GM13976 (cell line): Measurements from ENCODE around the gene CTNS.
A peak's percentile ranks its signal among the peaks of the same experiment; 100 is the strongest.

ENCODE experiments used
- DNase-seq: peaks from one replicate; pipeline ENCODE4 v3.0.0; 2012; ENCODE audit warnings: low spot score
- in situ Hi-C: fragments of 300-500 bp; cut with MboI; formaldehyde crosslinking; loops from one replicate; pipeline ENCODE4 v1.12.0; 2022; ENCODE audit warnings: low sequenced_read_pairs, mixed read lengths, inconsistent platforms; ENCODE audit not compliant: unreplicated experiment
- TF ChIP-seq, protein P1 (sequence below): IDR thresholded peaks from 2 replicates; pipeline ENCODE4 v1.5.1; 2012; ENCODE audit warnings: borderline replicate concordance, mild to moderate bottlenecking; ENCODE audit not compliant: insufficient read depth; ENCODE audit errors: extremely low read depth, missing control alignments, control extremely low read depth

Gene CTNS

DNA sequence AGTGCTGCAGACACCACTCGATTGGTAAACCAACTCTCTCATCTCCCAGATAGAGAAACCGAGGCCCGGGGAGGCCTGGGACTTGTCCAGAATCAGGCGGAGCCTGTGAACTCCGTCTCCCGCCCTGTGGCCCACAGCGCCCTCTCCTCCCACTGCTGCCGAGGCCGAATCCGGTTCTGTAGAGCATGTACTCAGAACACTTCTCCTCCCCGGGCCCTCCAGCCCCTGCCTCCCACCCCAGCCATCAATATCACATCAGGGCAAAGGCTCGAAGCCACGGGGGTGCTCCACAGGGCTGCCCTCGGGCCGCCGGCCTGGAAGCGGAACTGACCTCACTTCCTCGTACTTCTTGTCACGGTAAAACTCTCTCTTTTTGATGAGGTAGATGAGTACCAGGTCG is 45.0 kb downstream of the CTNS start:
- TF ChIP-seq, protein P1, sequence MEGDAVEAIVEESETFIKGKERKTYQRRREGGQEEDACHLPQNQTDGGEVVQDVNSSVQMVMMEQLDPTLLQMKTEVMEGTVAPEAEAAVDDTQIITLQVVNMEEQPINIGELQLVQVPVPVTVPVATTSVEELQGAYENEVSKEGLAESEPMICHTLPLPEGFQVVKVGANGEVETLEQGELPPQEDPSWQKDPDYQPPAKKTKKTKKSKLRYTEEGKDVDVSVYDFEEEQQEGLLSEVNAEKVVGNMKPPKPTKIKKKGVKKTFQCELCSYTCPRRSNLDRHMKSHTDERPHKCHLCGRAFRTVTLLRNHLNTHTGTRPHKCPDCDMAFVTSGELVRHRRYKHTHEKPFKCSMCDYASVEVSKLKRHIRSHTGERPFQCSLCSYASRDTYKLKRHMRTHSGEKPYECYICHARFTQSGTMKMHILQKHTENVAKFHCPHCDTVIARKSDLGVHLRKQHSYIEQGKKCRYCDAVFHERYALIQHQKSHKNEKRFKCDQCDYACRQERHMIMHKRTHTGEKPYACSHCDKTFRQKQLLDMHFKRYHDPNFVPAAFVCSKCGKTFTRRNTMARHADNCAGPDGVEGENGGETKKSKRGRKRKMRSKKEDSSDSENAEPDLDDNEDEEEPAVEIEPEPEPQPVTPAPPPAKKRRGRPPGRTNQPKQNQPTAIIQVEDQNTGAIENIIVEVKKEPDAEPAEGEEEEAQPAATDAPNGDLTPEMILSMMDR: no peak
- DNase-seq: no peak
- in situ Hi-C loops: no loop called here

- DNase-seq: no peak
- in situ Hi-C loops: no loop called here
- TF ChIP-seq, protein P1: no peak
Observed at GRCh38 chr17:3682033-3682432, 45.5 kb downstream of the CTNS start.

GRCh38 chr17:3683054-3683511 is 46.5 kb downstream of the CTNS start:
- DNase-seq: peak; percentile 88
- in situ Hi-C loops: no loop called here
- TF ChIP-seq, protein P1: peak; percentile 98

GRCh38 chr17:3685174-3685573 is 48.6 kb downstream of the CTNS start:
- DNase-seq: no peak
- in situ Hi-C loops: no loop called here
- TF ChIP-seq, protein P1: no peak

GRCh38 chr17:3688027-3688553 is 51.5 kb downstream of the CTNS start:
- in situ Hi-C loops: no loop called here
- DNase-seq: no peak
- TF ChIP-seq, protein P1: no peak

- no peak for DNase-seq
- in situ Hi-C loops: no loop called here
- TF ChIP-seq, protein P1: no peak
Observed at GRCh38 chr17:3688852-3689261, 52.3 kb downstream of the CTNS start.

GRCh38 chr17:3689262-3690093 is 52.9 kb downstream of the CTNS start:
- no peak for DNase-seq
- TF ChIP-seq, protein P1: no peak
- in situ Hi-C loops: no loop called here
